Renal pelvis (tissue), 4 donors: ENCODE results near the gene MVK. TPM values are rescaled to one million over a fixed set of nuclear protein-coding genes. Genes with fewer than 3 reads are reported as not detected.

ENCODE experiments used
- DNase-seq: peaks from one replicate; pipeline ENCODE4 v3.0.0-alpha.2; 2013
- polyA plus RNA-seq, 3 donors: library from polyadenylated mRNA; unstranded; fragments of 120-200 nt; gene quantifications; one replicate each; pipeline ENCODE4 v1.2.1, GENCODE V29; 2013; ENCODE audit not compliant: insufficient read length in 3 of 3

MVK gene
- polyA plus RNA-seq, 3 donors = 21.6 to 26.6 (median 23.8) TPM

DNA sequence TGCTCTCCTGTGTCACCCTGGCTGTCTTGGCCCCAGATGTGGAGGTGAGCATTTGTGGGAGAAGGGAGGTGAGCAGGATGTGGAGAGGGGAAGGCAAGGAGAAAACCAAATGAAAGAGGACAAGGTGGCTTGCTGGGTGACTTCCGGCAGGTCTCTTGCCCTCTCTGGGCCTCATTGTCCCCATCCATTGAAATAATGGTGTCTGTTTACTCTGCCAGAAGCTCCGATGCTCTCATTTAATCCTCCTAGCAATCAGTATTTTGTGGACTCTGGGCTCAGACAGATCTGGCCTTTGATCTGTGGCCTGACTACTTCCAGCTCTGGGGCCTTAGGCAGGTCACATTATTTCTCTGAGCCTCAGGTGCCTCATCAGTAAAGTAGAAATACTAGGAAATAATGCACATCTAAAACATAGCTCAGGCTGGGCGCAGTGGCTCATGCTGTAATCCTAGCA is 30.6 kb downstream of the MVK start:
- DNase-seq = no peak

DNA sequence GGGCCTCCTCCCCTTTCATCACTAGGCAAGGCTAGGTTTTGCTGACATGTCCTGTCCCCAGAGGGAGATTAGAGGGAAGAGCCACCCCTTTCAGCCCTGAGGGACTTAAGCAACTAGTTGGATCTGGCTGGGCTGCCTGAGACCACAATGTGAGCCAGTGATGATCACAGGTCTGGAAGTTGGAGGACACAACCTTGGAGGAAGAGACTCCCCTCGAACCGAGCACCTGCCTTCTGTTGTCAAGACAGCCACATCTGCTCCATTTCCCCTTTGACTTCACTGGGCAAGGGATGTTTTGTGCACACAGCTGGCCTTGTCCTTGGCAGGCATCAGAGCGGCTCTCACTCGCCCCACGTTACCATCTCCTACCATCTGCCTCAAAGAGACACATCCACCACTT is 31.4 kb downstream of the MVK start:
- DNase-seq = no peak

DNA sequence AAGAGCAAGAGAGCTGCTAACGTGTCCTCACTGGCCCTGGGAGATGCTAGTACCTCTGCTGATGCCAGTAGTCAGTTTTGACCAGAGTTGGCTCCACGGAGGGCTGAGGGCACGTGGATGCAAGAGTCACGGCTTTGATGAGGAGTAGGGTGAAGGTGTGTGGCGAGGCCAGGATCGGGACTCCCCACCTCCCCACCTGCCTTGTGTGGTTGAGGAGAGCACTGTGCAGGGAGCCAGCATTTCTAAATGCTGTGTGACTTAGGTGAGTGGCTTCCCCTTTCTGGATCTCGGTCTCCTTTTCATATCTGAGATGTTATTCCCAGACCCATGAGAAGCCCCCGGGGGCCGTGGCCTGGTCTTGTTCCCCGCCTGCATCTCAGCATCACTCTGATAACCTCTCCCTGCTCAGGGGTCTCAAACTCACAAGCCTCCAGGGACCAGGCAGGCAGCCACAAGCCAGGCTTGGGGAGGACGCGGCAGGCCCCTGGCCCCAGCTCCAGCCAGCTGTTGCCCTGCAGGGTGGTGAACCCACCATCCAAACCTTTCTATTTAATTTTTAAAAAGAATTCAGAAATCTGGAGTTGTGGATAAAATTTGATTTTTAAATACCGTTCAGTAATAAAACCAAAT is 32.1 kb downstream of the MVK start:
- DNase-seq = no peak

DNA sequence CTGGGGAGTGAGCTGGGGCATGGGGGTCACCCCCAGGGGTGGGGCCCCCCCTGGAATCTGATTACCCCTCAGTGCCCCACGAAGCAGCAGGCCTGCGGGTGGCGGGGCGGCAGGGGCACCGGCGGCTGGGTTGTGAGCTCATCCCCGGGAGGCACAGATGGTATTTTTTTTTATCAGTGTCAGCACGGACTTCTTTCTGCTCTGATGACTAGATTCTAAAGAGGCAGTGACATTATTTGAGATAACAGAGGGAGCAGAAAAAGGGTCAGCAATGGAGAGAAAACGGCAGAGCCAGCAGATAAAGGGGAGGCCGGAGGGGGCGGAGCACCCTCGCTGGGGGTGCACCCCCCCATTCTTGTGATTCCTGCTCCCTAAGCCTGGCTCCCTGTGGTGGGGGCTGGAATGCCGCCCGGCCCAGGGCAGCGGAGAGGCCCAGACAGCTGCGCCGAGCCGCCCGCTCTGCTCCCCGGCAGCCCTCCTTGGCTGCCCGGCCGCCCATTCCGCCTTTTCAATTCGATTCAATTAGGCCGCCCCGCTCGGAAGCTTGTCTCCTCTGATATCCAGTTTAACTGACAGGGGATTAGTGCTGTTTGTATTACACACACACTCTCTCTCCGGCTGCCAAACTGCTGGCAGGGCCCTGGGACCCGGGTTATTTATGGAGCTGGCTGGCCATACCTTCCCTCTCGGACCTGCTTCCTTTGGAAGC is 32.9 kb downstream of the MVK start:
- DNase-seq = peak; percentile 42

DNA sequence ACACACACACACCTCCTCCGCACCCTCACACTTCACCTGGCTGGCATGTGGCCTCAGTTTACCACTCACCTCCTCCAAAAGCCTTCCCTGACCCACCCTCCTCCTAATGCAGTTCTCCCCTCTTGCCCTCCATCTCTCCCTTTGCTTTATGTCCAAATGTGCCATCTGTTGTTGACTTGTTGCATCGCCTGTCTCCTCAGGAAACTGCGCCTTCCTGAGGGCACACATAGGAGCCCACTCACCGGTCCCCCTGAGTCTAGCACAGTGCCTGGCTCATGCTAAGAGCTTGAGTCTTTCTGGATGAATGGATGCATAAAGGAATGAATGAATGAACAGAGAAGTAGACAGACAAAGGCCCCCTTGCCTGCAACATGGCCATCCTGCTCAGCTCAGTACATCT is 34.0 kb downstream of the MVK start:
- no peak for DNase-seq

DNA sequence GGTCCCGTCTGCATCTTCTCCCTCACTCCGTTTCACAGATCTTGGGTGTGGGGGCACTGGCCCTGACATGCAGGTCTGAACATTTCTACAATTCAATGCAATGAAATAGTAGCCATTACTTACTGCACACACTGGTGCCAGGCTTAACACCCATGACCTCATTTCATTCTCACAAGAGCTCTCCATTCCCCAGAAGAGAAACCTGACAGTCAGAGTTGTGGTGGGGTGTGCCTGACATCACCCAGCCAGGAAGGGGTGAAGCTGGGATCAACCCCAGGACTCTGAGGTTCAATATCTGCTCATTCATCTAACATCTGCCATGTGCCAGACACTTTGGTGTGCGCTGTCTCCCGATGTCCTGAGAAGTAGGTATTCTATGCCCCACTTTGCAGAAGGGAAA is 34.7 kb downstream of the MVK start:
- DNase-seq = no peak

DNA sequence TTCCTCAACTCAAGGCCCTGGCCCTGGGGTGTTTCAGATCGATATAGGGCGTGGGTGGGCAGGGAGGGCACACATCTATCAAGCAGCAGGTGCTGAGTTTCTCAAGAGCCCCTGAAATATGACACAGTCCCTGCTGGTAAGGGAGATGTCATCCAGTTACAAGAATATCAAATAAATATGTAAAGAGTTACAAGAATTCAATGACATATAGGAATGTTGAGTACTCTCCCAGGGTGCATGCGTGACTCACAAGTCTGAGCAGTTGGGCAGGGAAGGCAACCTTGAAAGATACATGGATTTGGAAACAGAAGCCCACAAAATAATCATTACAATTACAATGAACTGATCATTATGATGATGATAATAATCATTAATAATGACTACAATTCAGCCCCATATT is 35.2 kb downstream of the MVK start:
- DNase-seq = no peak

DNA sequence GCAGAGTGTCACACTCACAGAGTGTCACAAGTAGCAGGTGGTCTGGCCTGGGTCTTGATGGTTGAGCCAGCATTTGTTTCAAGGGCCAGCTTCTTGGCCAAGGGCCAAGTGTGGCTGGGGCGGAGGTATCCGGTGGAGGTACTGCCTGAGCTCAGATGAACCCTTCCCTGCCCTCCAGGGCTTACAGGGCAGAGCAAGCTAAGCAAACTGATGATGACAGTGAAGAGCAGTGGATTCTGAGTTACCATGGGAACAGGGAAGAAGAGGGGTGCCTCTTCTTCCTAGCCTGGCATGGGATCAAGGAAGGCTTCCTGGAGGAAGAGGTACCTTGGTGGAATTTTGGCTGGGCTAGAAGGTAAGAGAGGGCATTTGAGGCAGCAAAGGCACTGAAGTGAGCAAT is 35.7 kb downstream of the MVK start:
- no peak for DNase-seq

DNA sequence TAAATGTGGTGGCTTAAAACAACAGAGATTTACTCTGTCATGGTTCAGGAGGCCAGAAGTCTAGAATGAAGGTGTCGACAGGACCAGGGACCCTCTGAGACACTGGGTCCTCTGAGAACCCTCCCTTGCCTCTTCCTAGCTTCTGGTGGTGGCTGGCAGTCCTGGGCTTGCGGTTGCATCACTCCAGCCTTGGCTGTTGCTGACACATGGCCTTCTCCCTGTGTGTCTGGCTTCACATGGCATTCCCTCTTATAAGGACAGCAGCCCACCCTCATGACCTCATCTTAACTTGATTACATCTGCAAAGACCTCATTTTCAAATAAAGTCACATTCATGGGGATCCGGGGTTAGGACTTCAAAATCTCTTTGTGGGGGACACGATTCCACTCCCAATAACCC is 36.9 kb downstream of the MVK start:
- no peak for DNase-seq

DNA sequence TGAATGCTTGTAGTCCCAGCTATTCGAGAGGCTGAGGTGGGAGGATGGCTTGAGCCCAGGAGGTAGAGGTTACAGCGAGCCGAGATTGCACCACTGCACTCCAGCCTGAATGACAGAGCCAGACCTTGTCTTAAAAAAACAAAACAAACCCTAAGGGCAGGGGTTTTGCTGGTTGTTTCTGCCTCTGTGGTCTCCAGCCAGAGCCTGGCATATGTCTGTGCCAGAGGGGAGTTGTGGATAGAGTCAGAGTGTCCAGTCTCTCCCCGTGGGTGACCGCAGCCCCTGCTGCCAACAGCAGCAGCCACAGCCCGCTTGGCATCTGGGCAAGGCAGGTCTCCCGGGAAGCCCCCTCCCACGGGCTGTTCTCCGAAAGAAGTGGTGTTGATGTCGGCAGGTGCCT is 37.6 kb downstream of the MVK start:
- no peak for DNase-seq

DNA sequence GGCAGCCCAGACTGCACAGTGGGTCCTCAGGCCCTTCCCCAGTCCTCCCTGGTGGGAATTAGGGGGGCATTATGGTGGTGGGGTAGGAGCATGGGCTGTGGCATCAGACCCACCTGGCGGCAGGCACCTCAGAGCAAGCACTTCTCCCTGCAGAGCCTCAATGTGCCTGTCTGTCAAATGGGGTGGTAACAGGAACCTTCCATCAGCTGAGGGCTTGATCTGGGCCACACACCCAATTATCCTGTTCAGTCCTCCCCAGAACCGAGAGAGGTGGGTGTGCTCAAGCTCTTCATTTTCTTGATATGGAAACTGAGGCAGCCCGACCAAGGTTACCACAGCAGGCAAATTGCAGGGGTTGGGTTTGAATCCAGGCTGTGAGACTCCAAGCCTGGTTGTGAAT is 38.4 kb downstream of the MVK start:
- no peak for DNase-seq

DNA sequence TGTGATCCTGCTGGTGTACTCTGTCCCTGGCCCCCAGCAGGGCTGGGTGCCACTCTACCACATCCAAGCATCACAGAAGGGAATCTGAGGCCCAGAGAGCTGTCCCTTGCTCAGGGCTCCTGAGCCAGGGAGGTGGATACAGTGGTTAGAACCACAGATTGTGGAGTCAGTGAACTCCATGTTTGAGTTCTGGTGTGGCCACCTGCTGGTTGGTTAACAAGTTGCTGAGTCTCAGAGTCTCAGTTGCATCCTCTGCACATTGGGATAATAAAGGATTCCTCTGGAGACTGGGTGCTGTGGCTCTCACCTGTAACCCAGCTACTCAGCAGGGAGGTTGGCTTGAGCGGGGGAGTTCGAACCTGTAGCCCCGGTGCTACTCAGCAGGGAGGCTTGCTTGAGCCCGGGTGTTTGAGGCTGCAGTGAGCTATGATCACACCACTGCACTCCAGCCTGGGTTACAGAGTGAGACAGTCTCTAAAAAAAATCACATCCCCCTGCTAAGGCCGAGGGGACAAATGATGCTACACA is 39.4 kb downstream of the MVK start:
- DNase-seq = no peak

DNA sequence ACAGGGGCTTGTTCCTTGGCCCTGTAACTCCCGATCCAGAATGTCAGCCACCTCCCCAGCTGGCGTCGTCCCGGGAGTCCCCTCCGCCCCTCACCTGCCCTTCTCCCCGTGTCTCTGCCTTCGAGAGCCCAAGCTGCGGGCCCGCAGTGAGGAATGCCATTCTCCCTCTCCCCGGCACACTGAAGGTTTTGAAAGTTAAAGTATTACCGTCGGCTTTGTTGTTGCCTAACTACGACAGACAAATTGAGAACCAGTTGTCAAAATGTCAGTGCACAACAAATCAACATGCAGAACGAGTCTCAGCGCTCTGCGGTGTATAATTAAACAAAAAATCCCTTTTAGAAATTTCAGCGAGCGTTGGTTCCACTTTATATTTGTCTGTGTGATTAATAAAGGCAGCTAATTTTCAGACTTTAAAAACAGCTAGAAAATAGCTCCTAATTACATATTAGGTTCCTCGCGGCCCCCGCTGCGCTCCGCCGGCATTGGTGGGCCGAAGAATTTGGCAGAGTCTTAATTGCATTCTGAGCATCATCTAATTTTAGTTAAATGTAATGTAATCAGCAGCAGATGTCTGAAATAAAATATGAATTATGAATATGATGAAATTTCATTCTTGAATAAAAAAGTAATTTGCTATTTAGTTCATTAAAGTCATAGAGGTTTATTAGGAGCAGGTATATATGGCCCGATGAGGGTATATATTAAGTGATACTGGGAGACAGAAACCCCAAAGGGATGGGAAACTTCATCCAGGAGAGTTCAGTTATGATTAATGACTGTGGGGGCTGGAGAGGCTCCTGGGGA is 40.3 kb downstream of the MVK start:
- peak; percentile 22 for DNase-seq

DNA sequence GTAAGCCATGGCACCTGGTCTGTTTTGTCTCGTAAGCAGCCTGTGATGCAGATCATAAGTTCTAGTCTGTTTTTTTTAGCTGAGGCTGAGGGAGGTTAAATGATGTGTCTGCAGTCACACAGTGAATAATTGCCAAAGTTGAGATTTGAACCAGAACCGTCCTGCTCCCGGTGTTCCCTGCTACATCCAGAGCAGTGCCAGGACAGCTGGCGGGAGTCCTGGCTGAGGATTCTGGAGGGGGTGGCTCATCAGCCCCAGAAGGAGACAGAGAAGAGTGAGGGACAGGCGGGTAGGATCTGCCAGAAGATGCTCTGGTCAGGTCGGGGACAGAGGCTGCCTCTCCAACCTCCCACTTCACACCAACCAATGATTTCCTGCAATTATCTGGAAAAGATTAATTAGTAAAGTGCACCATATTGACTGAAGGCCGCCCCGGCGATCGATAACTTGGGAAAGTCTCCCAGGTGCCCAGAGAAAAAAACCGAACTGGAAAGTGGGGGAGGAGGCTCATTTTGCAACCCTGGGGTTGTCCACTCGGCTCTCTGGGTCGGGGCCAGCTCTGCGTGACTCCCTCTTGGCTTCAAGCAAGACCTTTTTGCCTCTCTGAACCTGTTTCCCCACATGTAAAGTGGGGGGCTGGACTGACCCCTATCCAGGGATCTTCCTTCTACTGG is 42.1 kb downstream of the MVK start:
- no peak for DNase-seq

DNA sequence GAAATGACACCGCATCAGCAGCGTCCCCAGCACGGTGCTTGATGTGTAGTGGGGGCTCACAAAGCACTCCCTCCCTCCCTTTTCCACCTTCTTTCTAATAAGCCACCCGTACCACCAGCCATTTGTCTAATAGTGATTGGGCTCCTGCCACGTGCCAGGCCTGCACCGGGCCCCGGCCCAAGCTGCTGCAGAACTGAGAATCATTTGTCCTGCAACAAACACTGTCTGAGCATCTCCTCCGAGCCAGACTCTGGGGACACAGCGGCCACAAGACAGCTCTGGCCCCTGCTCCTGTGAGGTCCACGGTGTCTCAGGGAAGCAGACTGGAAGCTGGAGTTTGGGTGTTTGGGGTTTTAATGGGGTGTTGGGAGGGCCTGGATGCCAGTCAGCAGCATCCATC is 43.9 kb downstream of the MVK start:
- DNase-seq = no peak

DNA sequence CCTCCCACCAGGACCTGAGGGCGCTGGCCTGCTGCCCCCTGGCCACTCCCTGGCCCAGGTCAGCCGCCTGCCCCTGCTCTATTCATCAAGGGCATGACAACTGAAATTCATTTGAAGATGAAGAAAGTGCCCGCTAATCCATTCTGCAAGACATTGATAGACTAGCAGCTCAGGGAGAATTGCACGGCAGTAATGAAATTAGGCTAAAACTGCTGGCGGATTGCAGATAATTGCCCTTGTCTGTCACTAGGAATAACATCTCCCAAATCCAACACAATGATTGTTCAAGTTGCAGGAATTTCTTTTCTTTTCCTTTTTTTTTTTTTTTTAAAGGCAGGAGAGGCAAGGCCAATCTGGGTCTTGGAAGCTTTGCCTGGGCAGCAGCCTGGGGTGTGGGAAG is 44.5 kb downstream of the MVK start:
- DNase-seq = no peak

DNA sequence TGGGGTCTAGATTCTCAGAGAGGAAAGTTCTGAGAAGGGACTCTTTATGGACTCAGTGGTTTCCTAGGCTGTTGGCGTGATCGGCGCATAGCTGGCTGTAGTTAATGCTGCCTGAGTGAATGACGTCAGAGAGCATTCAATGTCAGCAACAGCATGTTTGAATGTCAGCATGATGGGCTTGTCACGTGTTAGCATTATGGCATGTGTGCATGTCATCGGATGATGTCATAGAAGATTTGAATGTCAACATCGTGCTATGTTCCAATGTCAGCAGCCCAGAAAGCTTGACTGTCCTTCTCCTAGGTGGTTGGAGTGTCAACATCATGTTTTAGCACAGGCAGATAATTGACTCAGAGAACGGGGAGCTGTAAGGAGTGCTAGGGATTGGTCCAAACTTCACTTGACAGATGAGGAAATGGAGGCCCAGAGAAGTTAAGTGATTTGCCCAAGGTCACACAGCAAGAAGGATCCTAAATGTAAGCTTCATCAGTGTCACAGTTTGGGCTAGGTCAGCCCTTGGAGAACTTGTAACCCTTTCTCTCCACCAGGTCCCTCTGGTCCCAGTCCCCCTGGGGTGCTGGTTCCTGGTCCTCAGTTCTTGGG is 45.5 kb downstream of the MVK start:
- no peak for DNase-seq

DNA sequence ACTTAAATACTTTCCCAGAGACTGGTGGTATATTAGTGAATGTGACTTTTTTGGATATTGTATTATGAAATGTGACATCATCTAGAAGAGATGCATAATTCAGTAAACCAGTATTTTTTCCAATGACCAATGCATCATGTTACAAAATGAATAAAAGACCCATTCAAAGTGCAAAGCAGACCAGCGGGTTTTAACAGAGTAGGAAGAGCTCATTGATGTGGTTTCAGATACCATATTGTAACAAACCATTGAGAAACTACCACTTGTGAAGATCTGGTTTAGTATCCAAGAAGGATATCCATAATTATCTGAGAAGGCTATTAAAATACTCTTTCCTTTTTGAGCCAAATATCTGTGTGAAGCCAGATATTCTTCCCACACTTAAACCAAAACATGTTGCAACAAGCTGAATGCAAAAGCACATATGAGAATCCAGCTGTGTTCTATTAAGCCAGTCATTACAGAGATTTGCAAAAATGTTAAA is 47.7 kb downstream of the MVK start:
- DNase-seq = no peak

DNA sequence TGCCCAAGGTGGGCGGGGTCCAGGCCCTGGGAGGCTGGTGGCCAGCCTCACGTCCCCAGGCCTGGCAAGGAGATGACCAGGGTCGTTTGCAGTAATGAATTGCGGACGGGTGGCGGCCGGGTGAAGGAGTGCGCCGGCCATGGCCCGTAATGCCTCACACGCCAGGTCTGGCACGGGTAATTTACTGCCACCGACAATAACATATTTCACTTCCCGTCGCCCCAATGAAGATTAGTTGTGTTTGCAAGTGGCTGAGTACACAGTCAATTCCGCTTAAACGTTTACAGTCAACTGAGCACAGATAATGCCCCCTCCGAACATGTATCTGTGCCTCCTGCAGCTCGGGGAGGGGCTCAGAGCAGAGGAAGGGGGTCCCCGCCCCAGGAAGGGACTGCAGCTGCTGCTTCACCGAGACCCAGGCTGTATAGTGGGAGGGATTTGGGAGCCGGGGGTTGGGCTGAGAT is 48.3 kb downstream of the MVK start:
- no peak for DNase-seq

DNA sequence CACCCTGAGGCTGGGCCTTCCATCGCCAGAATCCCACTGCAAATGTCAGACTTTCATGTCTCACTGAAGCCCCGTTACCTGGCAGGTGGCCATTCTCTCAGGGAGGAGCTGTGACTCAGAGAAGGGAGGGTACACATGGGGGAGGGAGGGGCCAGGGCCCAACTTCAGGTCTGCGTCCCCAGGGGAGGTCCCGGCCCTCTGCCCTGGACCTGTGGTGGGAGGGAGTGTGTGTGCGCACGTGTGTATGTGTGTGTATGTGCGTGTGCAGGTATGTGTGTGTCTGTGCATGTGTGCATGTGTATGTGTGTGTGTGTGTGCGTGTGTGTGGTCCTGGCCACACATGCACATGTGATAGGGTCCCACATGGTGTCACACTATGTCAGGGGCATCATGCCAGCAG is 50.9 kb downstream of the MVK start:
- no peak for DNase-seq

DNA sequence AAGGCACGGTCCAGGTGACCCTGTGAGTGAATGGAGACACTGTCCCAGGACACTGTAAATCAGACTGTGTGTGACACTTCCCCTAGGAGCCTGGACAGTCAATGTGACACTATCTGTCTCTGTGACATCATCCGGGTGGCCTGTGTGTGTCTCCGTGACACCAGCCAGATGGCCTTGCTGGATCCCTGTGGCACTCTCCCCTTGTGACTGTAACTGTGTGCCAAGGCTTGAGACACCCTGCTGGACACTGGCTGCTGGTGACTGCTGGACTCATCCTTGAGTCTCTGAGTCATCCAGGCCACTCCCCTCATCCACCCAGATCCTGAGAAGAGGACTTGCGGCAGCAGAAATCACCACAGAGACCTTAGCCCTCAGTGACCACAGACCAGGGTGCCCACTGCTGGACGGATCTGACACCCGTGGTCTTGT is 51.6 kb downstream of the MVK start:
- DNase-seq = no peak
